K562 (cell line): ENCODE results near the gene TMEM135. TPM values are rescaled to one million over a fixed set of nuclear protein-coding genes. Genes with fewer than 3 reads are reported as not detected.

Experiments used
- ETV1 ChIP-seq: fragments of 450-650 bp; conservative IDR thresholded peaks from 2 replicates; pipeline ENCODE4 v1.6.1; 2016; ENCODE audit warnings: missing genetic modification characterization, control low read depth, low read depth, missing compliant biosample characterization
- GABPA ChIP-seq: fragments of 200-800 bp; sonication (Bioruptor generic); conservative IDR thresholded peaks from 2 replicates; pipeline ENCODE4 v1.6.1; 2016; ENCODE audit warnings: low read depth, missing genetic modification characterization, missing compliant biosample characterization
- PHB2 ChIP-seq: fragments of 450-650 bp; IDR thresholded peaks from 2 replicates; pipeline ENCODE4 v1.6.1; 2017; ENCODE audit warnings: low read depth
- SMARCA5 ChIP-seq: fragments of 450-650 bp; IDR thresholded peaks from 2 replicates; pipeline ENCODE4 v1.6.1; 2016
- TGIF2 ChIP-seq: sonication (generic); formaldehyde crosslinking; IDR thresholded peaks from 2 replicates; pipeline ENCODE4 v1.8.1; 2022; ENCODE audit warnings: mild to moderate bottlenecking, missing genetic modification reagents, moderate library complexity
- ZFX ChIP-seq: sonication (generic); formaldehyde crosslinking; IDR thresholded peaks from 2 replicates; pipeline ENCODE4 v1.8.0; 2022; ENCODE audit warnings: mild to moderate bottlenecking, missing genetic modification reagents, moderate library complexity
- polyA plus RNA-seq, 8 experiments: library from polyadenylated mRNA; depleted of rRNA in 4 of 8; stranded (reverse) in 5 of 8; unstranded in 3 of 8; fragments of >200 nt; fragmentation: Nextera tagmentation in 2 of 8; fragmentation: Illumina TruSeq in 1 of 8; extraction: Ambion mirVana in 2 of 8; extraction: Trizol in 1 of 8; gene quantifications; 2 replicates each; pipeline versions ENCODE4 v1.2.1 to v1.2.3, GENCODE V29; 2011 to 2014; ENCODE audit warnings: inconsistent platforms in 1 of 8, missing spikeins in 1 of 8
- total RNA-seq, 7 experiments: library from RNA; depleted of rRNA in 6 of 7; stranded (reverse); fragments of >200 nt in 6 of 7; fragmentation: Illumina TruSeq in 2 of 7; extraction: Trizol in 2 of 7; gene quantifications; 2 replicates each; pipeline versions ENCODE4 v1.2.1 to v1.2.3, GENCODE V29; 2011 to 2021; ENCODE audit warnings: low replicate concordance in 1 of 7
- TF ChIP-seq, protein P1 (sequence below): fragments of 450-650 bp; IDR thresholded peaks from 2 replicates; pipeline ENCODE4 v1.6.1; 2017; ENCODE audit warnings: antibody characterized with exemption, mild to moderate bottlenecking
- TF ChIP-seq, protein P2 (sequence below), 2 experiments: fragments of 450-650 bp in 1 of 2; sonication (generic) in 1 of 2; formaldehyde crosslinking in 1 of 2; IDR thresholded peaks; 2 replicates each; pipeline versions ENCODE4 v1.7.1 to v1.9.0; 2016 to 2022; ENCODE audit warnings: inconsistent platforms in 1 of 2, mild to moderate bottlenecking in 1 of 2, missing genetic modification reagents in 1 of 2
- TF ChIP-seq, protein P3 (sequence below): sonication (generic); formaldehyde crosslinking; IDR thresholded peaks from 2 replicates; pipeline ENCODE4 v1.8.0; 2022; ENCODE audit warnings: mild to moderate bottlenecking, missing genetic modification reagents, borderline replicate concordance

Gene TMEM135
- total and polyA plus RNA-seq, 9 of the 15 experiments (the other 6 are each of a cell fraction or from before 2014, with no cell fraction given), result 17.3 to 53.6 (median 24.9) TPM

DNA sequence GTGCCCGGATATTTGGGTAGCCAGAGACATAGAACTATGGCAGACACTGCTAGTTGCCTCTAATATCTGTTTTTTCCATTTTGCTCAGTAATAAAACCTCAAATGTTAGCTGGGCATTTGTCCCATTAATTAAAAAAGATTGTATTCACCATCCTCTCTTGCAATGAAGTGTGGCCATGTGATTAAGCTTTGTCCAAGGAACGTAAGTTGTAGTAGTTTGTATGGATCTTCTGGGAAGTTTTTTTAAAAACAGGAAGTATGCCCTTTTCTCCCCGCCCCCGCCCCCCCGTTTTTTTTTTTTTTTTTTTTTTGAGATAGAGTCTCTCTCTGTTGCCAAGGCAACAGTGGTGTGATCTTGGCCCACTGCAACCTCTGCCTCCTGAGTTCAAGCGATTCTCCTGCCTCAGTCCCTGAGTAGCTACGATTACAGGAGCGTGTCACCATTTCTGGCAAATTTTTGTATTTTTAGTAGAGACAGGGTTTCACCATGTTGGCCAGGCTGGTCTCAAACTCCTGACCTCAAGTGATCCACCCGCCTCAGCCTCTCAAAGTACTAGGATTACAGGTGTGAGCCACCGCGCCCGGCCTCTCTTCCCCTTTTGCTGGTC, 1.7 kb upstream of the TMEM135 start (continued):
- TF ChIP-seq, protein P1, sequence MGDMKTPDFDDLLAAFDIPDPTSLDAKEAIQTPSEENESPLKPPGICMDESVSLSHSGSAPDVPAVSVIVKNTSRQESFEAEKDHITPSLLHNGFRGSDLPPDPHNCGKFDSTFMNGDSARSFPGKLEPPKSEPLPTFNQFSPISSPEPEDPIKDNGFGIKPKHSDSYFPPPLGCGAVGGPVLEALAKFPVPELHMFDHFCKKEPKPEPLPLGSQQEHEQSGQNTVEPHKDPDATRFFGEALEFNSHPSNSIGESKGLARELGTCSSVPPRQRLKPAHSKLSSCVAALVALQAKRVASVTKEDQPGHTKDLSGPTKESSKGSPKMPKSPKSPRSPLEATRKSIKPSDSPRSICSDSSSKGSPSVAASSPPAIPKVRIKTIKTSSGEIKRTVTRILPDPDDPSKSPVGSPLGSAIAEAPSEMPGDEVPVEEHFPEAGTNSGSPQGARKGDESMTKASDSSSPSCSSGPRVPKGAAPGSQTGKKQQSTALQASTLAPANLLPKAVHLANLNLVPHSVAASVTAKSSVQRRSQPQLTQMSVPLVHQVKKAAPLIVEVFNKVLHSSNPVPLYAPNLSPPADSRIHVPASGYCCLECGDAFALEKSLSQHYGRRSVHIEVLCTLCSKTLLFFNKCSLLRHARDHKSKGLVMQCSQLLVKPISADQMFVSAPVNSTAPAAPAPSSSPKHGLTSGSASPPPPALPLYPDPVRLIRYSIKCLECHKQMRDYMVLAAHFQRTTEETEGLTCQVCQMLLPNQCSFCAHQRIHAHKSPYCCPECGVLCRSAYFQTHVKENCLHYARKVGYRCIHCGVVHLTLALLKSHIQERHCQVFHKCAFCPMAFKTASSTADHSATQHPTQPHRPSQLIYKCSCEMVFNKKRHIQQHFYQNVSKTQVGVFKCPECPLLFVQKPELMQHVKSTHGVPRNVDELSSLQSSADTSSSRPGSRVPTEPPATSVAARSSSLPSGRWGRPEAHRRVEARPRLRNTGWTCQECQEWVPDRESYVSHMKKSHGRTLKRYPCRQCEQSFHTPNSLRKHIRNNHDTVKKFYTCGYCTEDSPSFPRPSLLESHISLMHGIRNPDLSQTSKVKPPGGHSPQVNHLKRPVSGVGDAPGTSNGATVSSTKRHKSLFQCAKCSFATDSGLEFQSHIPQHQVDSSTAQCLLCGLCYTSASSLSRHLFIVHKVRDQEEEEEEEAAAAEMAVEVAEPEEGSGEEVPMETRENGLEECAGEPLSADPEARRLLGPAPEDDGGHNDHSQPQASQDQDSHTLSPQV, result peak; percentile 76
- TF ChIP-seq, protein P2, sequence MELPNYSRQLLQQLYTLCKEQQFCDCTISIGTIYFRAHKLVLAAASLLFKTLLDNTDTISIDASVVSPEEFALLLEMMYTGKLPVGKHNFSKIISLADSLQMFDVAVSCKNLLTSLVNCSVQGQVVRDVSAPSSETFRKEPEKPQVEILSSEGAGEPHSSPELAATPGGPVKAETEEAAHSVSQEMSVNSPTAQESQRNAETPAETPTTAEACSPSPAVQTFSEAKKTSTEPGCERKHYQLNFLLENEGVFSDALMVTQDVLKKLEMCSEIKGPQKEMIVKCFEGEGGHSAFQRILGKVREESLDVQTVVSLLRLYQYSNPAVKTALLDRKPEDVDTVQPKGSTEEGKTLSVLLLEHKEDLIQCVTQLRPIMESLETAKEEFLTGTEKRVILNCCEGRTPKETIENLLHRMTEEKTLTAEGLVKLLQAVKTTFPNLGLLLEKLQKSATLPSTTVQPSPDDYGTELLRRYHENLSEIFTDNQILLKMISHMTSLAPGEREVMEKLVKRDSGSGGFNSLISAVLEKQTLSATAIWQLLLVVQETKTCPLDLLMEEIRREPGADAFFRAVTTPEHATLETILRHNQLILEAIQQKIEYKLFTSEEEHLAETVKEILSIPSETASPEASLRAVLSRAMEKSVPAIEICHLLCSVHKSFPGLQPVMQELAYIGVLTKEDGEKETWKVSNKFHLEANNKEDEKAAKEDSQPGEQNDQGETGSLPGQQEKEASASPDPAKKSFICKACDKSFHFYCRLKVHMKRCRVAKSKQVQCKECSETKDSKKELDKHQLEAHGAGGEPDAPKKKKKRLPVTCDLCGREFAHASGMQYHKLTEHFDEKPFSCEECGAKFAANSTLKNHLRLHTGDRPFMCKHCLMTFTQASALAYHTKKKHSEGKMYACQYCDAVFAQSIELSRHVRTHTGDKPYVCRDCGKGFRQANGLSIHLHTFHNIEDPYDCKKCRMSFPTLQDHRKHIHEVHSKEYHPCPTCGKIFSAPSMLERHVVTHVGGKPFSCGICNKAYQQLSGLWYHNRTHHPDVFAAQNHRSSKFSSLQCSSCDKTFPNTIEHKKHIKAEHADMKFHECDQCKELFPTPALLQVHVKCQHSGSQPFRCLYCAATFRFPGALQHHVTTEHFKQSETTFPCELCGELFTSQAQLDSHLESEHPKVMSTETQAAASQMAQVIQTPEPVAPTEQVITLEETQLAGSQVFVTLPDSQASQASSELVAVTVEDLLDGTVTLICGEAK (IDR thresholded peaks at IDR 0.05), result peak; percentile 60; the same call in 1 of the 2 replicates
- TF ChIP-seq, protein P2 (CRISPR knock-in tag; IDR thresholded peaks at IDR 0.05), result no peak
- peak; percentile 39; the same call in 1 of the 2 replicates for TF ChIP-seq ETV1
- TF ChIP-seq GABPA, result peak; percentile 77
- TF ChIP-seq SMARCA5, result no peak; the same call in 1 of the 2 replicates
- no peak for TF ChIP-seq TGIF2 (CRISPR knock-in tag)
- TF ChIP-seq PHB2, result no peak
- no peak for TF ChIP-seq ZFX
- TF ChIP-seq, protein P3, sequence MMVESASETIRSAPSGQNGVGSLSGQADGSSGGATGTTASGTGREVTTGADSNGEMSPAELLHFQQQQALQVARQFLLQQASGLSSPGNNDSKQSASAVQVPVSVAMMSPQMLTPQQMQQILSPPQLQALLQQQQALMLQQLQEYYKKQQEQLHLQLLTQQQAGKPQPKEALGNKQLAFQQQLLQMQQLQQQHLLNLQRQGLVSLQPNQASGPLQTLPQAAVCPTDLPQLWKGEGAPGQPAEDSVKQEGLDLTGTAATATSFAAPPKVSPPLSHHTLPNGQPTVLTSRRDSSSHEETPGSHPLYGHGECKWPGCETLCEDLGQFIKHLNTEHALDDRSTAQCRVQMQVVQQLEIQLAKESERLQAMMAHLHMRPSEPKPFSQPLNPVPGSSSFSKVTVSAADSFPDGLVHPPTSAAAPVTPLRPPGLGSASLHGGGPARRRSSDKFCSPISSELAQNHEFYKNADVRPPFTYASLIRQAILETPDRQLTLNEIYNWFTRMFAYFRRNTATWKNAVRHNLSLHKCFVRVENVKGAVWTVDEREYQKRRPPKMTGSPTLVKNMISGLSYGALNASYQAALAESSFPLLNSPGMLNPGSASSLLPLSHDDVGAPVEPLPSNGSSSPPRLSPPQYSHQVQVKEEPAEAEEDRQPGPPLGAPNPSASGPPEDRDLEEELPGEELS (CRISPR knock-in tag), result no peak
